ENCODE data around the gene SRGAP2.
"Not testable (repeated sequence)": the region's sequence is repeated elsewhere in the genome, so short reads cannot be mapped to it uniquely, and the experiment has no call there.

DNA sequence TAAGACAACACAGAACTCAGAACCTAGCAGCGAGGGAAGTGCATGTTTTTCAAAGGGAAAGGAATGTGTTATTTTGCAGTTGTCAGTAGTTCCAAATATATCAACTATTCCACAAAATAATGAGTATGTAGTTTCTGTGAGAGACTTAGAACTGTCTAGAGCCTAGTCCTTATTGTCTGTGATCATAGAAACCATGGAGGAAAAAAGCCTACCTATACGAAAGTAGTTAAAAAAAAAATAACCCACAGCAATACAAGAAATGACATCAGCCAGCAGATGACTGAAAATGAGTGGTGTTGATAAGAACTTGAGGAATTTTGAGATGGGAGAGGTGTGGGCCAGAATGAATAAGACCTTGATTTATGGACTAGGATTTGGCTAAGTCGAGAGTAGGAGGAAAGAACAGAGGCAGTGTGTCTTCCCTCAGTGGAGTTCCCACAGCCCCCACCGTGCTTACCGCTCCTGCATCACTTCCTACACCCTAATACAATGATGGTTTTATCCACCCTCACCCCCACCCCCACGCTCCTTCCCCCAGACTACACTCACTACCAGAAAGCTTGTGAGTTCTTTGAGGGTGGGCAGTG lies 20.9 kb downstream of the SRGAP2 start:
- TF ChIP-seq FOXK2 (IDR thresholded peaks at IDR 0.05); ARNT (IDR thresholded peaks at IDR 0.05); TARDBP (IDR thresholded peaks at IDR 0.05); ELF4 (IDR thresholded peaks at IDR 0.05); FOXM1 (IDR thresholded peaks at IDR 0.05; ENCODE audit: borderline replicate concordance); SUZ12 (IDR thresholded peaks at IDR 0.05); SP1 (IDR thresholded peaks at IDR 0.05): not testable (repeated sequence)
- TF ChIP-seq, protein P1, sequence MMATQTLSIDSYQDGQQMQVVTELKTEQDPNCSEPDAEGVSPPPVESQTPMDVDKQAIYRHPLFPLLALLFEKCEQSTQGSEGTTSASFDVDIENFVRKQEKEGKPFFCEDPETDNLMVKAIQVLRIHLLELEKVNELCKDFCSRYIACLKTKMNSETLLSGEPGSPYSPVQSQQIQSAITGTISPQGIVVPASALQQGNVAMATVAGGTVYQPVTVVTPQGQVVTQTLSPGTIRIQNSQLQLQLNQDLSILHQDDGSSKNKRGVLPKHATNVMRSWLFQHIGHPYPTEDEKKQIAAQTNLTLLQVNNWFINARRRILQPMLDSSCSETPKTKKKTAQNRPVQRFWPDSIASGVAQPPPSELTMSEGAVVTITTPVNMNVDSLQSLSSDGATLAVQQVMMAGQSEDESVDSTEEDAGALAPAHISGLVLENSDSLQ (IDR thresholded peaks at IDR 0.05): not testable (repeated sequence)

Data from HEK293T (cell line).